Sigmoid colon (tissue), 4 donors: ENCODE data around the gene CYP2F1.

Experiments
- POLR2A ChIP-seq, 2 donors: fragments of 450-650 bp; IDR thresholded peaks; one replicate each; pipeline ENCODE4 v1.6.1; 2016; ENCODE audit warnings: antibody characterized with exemption in 2 of 2, mild to moderate bottlenecking in 2 of 2, moderate library complexity in 2 of 2
- POLR2AphosphoS5 ChIP-seq, 4 donors: sonication (generic); formaldehyde crosslinking; IDR thresholded peaks; one replicate each; pipeline ENCODE4 v1.6.1; 2017; ENCODE audit warnings: antibody characterized with exemption in 4 of 4
- TF ChIP-seq, protein P1 (sequence below), 4 experiments: fragments of 450-650 bp in 3 of 4; fragments of 200-600 bp in 1 of 4; IDR thresholded peaks; one replicate each; pipeline ENCODE4 v1.5.1; 2016 to 2019; ENCODE audit warnings: antibody characterized with exemption in 4 of 4, mild to moderate bottlenecking in 3 of 4, moderate library complexity in 2 of 4

DNA sequence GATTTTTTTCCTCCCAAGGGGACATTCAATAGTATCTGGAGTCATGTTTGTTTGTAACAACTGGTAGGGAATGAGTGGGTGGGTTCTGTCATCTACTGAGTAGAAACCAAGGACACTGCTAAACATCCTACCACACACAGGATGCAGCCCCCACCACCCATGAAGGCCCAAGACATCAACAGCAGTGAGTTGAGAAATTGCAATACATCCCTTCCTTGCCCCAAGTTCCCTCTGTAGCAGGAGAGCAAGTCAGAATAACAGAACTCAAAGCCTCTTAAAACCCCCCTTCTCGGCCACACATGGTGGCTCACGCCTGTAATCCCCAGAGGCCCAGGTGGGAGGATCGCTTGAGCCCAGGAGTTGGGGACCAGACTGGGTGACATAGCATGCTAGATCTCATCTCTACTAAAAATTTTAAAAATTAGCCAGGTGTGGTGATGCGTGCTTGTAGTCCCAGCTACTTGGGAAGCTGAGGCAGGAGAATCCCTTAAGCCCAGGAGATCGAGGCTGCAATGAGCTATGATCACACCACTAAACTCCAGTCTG lies 2.4 kb upstream of the CYP2F1 start:
- TF ChIP-seq, protein P1, sequence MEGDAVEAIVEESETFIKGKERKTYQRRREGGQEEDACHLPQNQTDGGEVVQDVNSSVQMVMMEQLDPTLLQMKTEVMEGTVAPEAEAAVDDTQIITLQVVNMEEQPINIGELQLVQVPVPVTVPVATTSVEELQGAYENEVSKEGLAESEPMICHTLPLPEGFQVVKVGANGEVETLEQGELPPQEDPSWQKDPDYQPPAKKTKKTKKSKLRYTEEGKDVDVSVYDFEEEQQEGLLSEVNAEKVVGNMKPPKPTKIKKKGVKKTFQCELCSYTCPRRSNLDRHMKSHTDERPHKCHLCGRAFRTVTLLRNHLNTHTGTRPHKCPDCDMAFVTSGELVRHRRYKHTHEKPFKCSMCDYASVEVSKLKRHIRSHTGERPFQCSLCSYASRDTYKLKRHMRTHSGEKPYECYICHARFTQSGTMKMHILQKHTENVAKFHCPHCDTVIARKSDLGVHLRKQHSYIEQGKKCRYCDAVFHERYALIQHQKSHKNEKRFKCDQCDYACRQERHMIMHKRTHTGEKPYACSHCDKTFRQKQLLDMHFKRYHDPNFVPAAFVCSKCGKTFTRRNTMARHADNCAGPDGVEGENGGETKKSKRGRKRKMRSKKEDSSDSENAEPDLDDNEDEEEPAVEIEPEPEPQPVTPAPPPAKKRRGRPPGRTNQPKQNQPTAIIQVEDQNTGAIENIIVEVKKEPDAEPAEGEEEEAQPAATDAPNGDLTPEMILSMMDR (IDR thresholded peaks at IDR 0.05) = no peak
- TF ChIP-seq POLR2AphosphoS5 (IDR thresholded peaks at IDR 0.05) (no peak), POLR2A (IDR thresholded peaks at IDR 0.05) (no peak)
